CD4-positive, alpha-beta T cell treated with Interleukin-2 at 100 ng/mL for 4 hours (primary cell): Measurements from ENCODE around the gene C5AR1.
"Not testable (repeated sequence)": the region's sequence is repeated elsewhere in the genome, so short reads cannot be mapped to it uniquely, and the experiment has no call there.

Experiments
- DNase-seq: peaks from one replicate; pipeline ENCODE4 v3.0.0-alpha.2; 2020; ENCODE audit warnings: low spot score

The C5AR1 gene

DNA sequence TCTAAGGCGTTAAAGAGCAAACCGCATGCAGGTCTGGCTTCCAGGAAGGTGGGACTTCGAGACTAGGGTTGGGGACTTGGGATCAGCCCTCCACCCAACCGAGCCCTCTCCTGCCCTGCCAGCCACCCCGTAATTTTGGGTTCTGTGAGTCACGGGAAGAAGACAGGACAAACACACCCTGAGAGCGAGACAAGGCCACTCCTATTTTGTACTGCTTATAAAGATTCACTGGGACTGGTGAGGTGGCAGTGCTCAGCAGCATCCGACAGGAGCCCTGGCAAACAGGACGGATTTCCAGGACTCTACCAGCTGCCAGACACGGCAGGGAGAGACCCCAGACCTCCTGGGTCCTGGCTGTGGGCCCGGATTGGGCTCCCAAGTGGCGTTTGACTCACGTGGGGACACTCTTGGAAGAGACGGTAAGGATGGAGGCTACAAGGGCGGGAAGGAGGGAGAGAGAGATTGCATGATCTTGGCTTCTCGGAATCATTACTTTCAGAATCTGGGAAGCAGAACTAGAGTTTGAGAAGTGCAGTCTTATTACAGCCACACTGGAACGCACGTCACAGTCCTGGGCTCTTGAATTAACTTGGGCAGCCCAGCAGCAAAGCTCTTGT is 22.4 kb downstream of the C5AR1 start, which contains the start of gene C5AR2:
C5AR2 (plus strand) TSS at position 245 of the 617 bp plus-strand sequence. CDS start 8,625 bp downstream, outside the sequence.
- DNase-seq, result no peak

DNA sequence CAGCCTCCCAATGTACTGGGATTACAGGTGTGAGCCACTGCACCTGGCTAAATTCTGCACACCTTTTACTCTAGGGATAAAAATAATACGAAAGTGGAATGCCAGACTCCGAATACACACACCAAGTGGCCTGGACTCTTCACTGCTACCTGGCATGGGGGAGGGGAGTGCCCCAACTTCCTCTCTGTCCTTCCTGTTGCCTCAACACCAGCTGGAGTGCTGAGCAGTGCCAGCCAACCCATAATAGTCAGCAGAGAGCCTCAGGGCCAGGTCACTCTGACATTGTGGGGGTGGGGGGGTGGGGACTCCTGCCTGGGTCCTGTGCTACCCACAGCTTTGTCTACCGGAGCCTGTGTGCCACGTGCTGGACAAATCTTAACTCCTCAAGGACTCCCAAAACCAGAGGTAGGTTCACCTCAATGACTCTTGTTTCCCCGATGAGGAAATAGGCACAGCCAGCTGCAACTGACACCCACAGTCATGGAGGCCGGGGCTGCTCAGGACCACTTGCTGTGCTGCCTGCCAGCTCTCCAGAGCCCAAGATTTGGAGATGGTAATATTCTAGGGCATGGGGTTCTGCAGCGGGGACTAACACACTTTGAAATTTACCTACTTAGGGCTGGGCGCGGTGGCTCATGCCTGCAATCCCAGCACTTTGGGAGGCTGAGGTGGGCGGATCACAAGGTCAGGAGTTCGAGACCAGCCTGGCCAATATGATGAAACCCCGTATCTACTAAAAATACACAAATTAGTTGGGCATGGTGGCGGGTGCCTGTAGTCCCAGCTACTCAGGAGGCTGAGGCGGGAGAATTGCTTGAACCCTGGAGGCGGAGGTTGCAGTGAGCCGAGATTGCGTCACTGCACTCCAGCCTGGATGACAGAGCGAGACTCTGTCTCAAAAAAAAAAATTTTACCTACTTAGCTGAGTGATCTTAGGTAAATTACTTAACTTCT is 27.4 kb downstream of the C5AR1 start:
- DNase-seq, result peak; percentile 14

DNA sequence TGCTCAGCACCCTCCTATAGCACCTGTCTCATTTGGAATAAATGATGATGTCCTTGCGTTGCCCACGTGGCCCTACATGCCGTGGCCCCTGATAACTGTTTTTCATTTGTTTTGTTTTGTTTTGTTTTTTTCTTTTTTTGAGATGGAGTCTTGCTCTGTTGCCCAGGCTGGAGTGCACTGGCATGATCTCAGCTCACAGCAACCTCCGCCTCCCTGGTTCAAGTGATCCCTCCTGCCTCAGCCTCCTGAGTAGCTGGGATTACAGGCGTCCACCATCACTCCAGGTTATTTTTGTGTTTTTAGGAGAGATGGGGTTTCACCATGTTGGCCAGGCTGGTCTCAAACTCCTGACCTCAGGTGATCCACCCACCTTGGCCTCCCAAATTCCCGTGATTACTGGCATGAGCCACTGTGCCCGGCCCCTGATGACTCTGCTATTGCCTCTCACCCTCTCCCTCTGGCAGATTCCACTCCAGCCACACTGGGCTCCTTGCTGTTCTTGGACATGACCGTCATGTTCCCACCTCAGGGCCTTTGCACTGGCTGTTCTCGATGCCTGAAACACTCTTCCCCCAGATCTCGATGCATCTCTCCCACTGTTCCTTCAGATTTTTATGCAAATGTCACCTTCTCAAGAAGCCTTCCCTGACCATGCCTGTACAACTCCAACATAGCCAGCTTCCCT is 29.7 kb downstream of the C5AR1 start:
- DNase-seq, result no peak

DNA sequence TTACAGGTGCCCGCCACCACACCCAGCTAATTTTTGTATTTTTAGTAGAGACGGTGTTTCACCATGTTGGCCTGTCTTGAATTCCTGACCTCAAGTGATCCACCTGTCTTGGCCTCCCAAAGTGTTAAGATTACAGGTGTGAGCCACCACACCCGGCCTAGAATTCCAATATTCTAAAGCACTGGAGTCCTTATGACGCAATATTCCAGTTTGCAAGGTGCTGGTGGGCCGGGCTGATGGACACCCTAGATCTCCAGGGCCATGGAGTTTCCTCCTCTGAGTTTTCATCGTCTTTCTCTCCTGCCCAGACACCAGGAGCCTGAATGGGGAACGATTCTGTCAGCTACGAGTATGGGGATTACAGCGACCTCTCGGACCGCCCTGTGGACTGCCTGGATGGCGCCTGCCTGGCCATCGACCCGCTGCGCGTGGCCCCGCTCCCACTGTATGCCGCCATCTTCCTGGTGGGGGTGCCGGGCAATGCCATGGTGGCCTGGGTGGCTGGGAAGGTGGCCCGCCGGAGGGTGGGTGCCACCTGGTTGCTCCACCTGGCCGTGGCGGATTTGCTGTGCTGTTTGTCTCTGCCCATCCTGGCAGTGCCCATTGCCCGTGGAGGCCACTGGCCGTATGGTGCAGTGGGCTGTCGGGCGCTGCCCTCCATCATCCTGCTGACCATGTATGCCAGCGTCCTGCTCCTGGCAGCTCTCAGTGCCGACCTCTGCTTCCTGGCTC is 31.0 kb downstream of the C5AR1 start:
- DNase-seq, result no peak

DNA sequence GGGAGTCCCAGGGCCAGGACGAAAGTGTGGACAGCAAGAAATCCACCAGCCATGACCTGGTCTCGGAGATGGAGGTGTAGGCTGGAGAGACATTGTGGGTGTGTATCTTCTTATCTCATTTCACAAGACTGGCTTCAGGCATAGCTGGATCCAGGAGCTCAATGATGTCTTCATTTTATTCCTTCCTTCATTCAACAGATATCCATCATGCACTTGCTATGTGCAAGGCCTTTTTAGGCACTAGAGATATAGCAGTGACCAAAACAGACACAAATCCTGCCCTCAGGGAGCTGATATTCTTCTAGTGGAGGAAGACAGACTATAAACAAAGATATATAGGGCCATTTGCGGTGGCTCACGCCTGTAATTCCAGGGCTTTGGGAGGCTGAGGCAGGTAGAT is 32.1 kb downstream of the C5AR1 start:
- DNase-seq, result no peak

DNA sequence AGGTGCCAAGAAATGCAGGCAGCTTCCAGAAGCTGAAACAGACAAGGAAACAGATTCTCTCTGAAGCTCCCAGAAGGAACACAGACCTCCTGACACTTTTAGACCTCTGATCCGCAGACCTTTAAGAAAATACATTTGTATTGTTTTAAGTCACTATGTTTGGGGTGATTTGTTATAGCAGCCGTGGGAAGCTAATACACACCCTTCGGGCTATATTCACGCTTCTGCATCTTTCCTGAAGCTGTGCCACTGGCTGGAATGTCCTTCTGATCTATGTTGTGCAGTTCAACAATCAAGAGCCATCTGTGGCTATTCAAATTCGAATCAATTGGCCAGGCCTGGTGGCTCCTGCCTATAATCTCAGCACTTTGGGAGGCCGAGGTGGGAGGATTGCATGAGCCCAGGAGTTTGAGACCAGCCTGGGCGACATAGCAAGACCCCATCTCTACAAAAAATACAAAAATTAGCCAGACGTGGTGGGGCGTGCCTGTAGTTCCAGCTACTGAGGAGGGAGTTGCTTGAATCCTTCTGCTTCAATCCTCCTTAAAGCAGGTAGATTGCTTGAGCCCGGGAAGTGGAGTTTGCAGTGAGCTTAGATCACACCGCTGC is 33.6 kb downstream of the C5AR1 start:
- DNase-seq, result no peak

DNA sequence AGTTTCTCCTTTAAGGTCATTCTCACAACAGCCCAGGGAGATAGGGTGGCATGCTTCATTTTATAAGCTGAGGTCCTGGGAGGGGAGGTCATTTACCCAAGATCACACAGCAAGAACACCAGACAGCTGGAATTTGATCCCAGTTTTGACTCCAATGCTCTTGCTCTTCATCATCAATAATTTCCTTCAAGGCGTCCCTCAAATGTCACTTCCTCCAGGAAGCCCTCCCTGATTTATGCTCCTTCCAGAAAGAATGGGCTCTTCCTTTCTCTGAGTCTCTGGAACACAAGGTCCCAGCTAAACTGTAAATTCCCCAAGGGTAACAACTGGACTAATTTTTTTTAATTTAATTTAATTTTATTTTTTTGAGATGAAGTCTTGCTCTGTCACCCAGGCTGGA is 34.8 kb downstream of the C5AR1 start:
- no peak for DNase-seq

DNA sequence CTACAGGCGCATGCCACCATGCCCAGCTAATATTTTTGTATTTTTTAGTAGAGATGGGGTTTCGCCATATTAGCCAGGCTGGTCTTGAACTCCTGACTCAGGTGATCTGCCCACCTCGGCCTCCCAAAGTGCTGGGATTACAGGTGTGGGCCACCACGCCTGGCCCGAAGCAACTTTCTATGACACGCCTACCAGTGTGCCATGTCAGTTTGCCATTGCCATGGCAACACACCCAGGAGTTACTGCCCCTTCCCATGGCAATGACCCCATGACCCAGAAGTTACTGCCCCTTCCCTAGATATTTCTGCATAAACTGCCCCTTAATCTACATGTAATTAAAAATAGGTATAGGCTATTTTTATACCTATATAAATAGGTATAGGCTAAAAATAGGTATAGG is 36.4 kb downstream of the C5AR1 start:
- not testable (repeated sequence) for DNase-seq

DNA sequence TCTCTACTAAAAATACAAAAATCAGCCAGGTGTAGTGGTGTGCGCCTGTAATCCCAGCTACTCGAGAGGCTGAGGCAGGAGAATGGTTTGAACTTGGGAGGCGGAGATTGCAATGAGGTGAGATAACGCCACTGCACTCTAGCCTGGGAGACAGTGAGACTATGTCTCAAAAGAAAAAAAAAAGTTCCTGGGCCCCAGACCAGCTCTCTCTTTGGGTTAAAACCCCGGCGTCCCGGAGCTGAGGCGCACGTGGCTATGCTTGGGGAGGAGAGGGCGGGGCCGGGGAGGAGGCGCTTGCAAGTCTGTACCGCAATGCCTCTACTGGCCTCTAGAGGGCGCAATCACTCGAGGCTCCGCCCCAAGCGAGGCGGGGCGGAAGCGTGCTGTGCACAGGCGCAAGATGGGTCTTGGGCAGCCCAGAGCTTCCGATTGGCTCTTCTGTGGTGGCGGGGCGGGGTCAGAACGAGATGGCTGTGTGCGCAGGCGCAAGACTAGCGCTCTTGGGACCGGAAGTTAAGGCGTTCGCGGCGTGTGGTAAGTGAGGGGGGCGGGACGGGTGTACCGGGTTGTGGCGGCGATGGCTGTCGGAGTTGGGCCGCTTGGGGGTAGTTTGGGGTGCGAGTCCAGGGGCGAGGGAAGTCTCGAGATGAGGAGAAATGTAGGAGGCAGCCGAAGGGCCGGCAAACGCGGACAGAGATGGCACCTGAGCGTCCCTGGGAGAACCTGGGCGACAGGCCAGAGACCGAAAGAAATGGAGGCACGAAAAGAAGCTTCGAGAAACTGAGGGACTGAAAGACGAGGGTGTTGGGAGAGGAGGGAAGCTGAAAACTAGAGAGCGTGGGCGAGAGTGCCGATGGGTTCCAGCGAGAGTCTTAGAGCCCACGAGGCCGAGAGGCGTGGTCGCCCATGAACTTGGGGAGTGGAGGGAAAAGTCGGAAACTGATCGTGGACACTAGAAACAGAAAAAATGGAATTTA is 39.4 kb downstream of the C5AR1 start, which contains the start of gene DHX34:
DHX34 (plus strand) TSS at position 497 of the 977 bp plus-strand sequence. CDS start 3,716 bp downstream, outside the sequence.
- DNase-seq, result peak; percentile 100

DNA sequence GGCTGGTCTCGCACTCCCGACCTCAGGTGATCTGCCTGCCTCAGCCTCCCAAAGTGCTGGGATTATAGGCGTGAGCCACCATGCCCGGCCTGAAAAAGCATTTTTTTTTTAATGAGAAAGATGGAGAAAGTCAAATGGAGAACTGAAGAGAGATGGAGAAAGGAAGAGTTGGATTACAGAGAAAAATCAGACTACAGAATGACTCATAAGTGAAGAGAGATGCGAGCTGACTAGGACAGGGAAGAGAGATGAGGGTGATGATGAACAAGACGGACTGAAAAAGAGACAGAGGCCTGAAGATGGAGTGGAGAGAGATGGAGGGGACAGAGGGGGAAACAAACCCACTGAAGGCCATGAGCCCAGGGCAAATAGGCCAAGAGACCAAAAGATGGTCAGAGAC is 41.0 kb downstream of the C5AR1 start:
- no peak for DNase-seq

DNA sequence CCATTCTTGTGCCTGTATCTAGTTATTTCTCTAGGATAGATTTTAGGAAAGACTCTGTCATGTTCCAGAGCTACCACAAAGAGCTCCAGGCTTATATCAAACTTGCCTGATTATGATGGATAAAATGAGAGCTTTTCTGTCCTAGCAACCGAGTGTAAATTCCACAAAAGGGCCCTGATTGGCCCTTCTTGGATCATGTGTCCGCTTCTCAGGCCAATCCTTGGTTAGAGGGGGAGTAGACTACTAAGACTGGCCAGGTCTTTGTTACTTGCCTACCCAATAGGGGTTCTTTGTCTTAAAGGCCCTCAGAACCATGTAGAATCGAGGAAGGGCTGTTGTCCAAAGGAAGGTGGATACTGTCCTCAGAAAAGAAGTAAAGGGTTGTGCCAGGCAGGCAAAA is 41.9 kb downstream of the C5AR1 start:
- peak; percentile 13 for DNase-seq

DNA sequence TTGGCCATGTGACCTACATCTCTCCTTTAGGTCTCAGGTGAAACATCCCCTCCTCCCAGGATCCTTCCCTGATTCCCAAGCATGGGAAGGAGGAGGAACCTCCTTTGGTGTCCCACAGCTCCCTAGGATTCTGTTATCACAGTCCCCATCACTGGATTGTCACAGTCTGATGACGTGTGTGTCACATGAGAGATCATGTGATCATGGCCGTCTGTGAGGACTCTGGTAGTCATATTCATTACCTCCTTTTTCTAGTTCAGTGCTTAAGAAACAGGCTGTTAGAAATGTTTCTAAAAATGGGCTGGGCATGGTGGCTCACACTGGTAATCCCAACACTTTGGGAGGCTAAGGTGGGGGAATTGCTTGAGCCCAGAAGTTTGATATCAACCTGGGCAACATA is 42.4 kb downstream of the C5AR1 start:
- DNase-seq, result no peak

DNA sequence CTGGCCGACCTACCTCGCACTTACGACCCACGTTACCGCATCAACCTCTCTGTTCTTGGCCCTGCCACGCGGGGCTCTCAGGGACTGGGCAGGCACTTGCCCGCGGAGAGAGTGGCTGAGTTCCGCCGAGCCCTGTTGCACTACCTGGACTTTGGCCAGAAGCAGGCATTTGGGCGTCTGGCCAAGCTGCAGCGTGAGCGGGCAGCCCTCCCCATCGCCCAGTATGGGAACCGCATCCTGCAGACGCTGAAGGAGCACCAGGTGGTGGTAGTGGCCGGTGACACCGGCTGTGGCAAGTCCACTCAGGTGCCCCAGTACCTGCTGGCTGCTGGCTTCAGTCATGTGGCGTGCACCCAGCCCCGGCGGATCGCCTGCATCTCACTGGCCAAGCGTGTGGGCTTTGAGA is 43.6 kb downstream of the C5AR1 start:
- DNase-seq, result no peak

DNA sequence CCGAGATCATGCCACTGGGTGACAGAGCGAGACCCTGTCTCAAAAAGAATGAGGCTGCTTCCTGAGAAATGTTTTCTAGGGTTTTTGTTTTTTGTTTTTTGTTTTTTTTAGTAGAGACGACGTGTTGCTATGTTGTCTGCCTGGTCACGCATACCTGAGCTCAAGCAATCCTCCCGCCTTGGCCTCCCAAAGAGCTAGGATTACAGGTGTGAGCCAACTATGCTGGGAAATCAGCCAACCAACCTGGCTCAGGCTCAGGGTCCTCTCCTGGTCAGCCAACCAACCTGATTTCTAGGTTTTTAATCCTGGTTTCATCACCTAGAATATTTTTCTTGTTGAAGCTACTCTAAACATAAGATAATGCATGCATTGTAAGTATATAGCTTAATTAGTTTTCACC is 47.2 kb downstream of the C5AR1 start:
- DNase-seq, result no peak

DNA sequence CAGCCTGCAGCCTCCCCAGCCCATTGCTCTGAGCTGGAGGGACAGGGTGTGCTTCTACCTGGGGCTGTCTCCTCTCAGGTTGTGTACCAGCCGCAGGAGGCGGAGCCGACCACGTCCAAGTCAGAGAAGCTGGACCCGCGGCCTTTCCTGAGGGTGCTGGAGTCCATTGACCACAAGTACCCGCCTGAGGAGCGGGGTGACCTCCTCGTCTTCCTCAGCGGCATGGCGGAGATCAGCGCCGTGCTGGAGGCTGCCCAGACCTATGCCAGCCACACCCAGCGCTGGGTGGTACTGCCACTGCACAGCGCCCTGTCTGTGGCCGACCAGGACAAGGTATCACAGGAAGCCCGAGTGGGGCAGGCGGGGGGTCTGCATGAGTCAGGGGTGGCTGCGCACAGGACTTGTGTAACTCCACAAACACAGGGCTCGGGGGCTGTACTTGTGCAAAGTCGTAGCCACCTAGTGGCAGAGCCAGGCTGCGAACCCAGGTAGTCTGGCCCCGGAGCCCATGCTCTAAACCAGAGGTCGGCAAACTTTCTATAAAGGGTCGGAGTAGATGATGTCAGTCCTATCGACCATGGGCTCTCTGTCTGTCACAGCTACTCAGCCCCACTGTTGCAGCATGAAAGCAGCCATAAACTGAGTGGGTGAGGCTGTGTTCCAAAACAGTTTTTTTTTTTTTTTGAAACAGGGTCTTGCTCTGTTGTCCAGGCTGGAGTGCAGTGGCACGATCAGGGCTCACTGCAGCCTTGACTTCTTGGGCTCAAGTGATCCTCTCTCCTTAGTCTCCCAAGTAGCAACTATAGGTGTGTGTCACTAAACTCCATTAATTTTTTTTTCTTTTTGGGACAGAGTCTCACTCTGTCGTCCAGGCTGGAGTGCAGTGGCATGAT is 48.4 kb downstream of the C5AR1 start:
- DNase-seq, result no peak

DNA sequence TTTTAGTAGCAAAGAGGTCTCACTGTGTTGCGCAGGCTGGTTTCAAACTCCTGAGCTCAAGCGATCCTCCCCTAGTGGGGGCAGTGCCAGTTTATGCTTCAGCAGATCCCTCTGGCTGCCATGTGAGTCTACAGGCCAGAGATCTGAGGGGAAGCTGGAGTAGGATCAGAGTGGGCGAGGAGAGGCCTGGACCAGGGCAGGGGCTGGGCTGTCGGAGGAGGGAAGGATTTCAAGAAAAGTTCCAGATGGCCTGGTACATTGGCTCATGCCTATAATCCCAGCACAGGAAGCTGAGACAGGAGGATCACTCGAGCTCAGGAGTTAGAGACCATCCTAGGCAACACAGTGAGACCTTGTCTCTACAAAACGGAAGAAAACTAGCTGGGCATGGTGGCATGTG is 49.3 kb downstream of the C5AR1 start:
- no peak for DNase-seq

DNA sequence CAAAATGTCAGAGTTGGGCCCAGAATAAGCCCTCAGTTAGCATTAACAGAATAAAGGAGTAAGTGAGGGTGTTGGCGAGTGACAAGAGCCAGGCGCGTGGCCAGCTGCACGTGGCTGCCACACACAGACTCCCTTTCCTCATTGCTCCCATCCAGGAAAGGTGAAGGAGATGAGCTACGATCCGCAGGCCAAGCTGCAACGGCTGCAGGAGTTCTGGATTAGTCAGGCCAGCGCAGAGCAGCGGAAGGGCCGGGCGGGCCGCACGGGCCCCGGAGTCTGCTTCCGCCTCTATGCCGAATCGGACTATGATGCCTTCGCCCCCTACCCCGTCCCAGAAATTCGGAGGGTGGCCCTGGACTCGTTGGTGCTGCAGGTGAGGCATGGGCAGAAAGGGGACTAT is 52.7 kb downstream of the C5AR1 start:
- no peak for DNase-seq

DNA sequence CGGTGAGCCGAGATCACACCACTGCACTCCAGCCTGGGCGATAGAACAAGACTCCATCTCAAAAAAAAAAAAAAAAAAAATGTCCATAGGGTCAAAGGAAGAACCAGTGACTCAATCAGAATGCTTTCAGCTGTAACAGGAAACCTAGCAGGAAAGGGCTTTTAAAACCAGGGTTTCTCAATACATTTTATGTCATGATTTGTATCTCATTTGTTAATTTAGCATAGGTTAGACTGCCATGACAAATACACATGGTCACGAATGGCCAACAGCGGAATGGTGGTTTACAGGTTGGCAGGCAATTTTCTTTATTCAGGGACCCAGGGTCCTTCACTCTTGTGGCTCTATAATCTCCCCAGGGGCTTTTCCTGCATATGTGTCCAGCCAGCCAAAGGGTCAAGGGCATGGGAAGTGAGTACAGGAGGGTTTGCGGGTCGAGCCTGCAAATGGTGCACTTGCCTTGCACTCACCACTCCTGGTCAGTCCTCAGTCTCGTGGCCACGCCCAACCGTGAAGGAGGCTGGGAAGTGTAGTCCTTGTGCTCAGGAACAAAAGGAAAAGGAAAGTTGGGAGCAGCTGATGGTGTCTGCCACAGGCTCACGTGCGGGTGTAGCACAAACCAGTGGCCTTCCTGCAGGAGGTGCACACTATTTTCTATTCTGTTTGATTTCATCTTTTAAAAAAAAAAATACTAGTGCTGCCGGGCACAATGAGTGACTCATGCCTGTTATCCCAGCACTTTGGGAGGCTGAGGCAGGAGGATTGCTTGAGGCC is 54.3 kb downstream of the C5AR1 start:
- DNase-seq, result no peak
